CD4-positive, CD25-positive, alpha-beta regulatory T cell (primary cell): ENCODE data around the gene ZG16B. TPM values are rescaled to one million over a fixed set of nuclear protein-coding genes. Genes with fewer than 3 reads are reported as not detected.

Experiments
- ATAC-seq, 2 donors: fragments of 150-1000 bp; cut with Tn5 transposase; one replicate each; pipeline ENCODE4 v1.10.0; 2021; ENCODE audit warnings: low read depth in 2 of 2, moderate number of reproducible peaks in 2 of 2, moderate library complexity in 1 of 2
- DNase-seq, 3 donors: peaks; one replicate each; pipeline versions ENCODE4 v3.0.0 to v3.0.0-alpha.2; 2012 to 2022; ENCODE audit warnings: mixed read lengths in 1 of 3
- H3K27ac ChIP-seq: one replicate; pipeline ENCODE4 v1.7.0; 2013; ENCODE audit warnings: mild to moderate bottlenecking, low read length; ENCODE audit not compliant: insufficient read depth, poor library complexity, severe bottlenecking
- H3K27me3 ChIP-seq: one replicate; pipeline ENCODE4 v1.7.0; 2013; ENCODE audit warnings: low read length; ENCODE audit not compliant: control insufficient read depth, insufficient read depth
- H3K36me3 ChIP-seq: one replicate; pipeline ENCODE4 v1.7.0; 2013; ENCODE audit warnings: mild to moderate bottlenecking, low read length, moderate library complexity; ENCODE audit not compliant: control insufficient read depth, insufficient read depth
- H3K4me1 ChIP-seq: 2 replicates; pipeline ENCODE4 v1.7.0; 2013; ENCODE audit warnings: mild to moderate bottlenecking, low read length; ENCODE audit not compliant: insufficient read depth, control insufficient read depth, poor library complexity, severe bottlenecking
- H3K4me3 ChIP-seq: one replicate; pipeline ENCODE4 v1.7.0; 2013; ENCODE audit warnings: low read depth, mild to moderate bottlenecking, low read length, moderate library complexity
- H3K9me3 ChIP-seq, 2 experiments: 1 replicate in 1 of 2; 2 replicates in 1 of 2; pipeline ENCODE4 v1.7.0; 2013; ENCODE audit warnings: low read length in 2 of 2, mild to moderate bottlenecking in 1 of 2, moderate library complexity in 1 of 2; ENCODE audit not compliant: control insufficient read depth in 2 of 2
- H3K27ac Mint-ChIP-seq, 3 donors: one replicate each; pipeline ENCODE4 v1.8.0; 2020 to 2022; ENCODE audit warnings: mild to moderate bottlenecking in 3 of 3, mixed read lengths in 3 of 3, moderate library complexity in 2 of 3
- H3K27me3 Mint-ChIP-seq: one replicate; pipeline ENCODE4 v1.8.0; 2022; ENCODE audit warnings: mild to moderate bottlenecking, mixed read lengths
- H3K36me3 Mint-ChIP-seq: one replicate; pipeline ENCODE4 v1.8.0; 2020; ENCODE audit warnings: mixed read lengths
- H3K4me1 Mint-ChIP-seq, 4 donors: one replicate each; pipeline ENCODE4 v1.8.0; 2020 to 2022; ENCODE audit warnings: mixed read lengths in 4 of 4, mild to moderate bottlenecking in 1 of 4
- H3K4me3 Mint-ChIP-seq, 4 donors: one replicate each; pipeline ENCODE4 v1.8.0; 2020 to 2022; ENCODE audit warnings: mild to moderate bottlenecking in 4 of 4, mixed read lengths in 4 of 4, moderate library complexity in 3 of 4
- H3K9me3 Mint-ChIP-seq, 7 donors: one replicate each; pipeline ENCODE4 v1.8.0; 2020 to 2022; ENCODE audit warnings: mixed read lengths in 7 of 7, mild to moderate bottlenecking in 3 of 7, moderate library complexity in 2 of 7
- polyA plus RNA-seq, 4 donors: library from polyadenylated mRNA; unstranded; fragments of 300-500 nt; fragmentation: Illumina TruSeq; gene quantifications; one replicate each; pipeline ENCODE4 v1.2.3, GENCODE V29; 2021
- total RNA-seq: library from RNA; stranded (reverse); gene quantifications from one replicate; pipeline ENCODE4 v1.2.3, GENCODE V29; 2022

The ZG16B gene
- total and polyA plus RNA-seq, 5 donors from 2014 or later = 0.60 to 2.4 (median 1.4) TPM; not detected in 1

DNA sequence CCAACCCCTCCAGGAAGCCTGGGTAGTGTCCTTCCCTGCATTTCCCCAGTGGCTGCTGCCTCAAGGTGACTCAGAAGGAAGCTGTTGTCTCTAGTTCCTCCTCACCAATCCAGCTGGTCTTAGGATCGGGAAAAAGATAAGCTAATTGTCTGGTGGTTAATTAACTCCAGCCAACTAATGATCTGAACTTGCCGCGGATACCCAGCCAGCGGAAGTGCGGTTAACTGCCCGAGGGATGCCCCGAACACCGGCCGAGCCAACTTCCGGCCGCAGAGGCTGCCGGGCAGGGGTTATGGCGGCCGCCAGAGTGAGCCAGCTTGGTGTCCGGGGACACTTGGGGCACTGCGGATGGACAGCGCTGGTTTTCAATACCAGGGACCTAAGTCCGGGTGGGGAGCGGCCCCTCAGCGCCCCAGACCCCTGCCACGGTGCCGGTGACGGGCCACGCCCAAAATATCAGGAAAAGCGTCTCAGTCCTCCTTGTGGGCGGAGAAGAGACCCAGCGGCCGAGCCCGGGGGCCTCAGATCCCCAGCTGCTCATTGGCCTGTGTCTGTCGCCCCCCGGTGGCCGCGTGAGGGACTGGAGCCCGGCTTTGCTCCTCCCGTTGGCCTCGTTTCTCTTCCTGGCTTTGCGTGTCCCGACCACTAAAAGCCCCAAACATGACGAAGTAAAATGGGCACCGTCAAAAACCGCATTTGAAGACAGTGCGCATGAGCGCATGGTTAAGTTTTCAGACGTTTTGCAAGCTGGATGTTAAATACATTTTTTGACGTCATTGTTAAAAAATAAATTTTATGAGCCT lies 38.1 kb downstream of the ZG16B start:
- peak overlapping the region; percentile 74 for H3K27ac ChIP-seq
- H3K4me1 ChIP-seq = peaks cover 13% of the 10 kb centered on the region
- no peaks in the 10 kb centered on the region for H3K36me3 ChIP-seq
- no peaks in the 10 kb centered on the region for H3K36me3 Mint-ChIP-seq
- peak; percentile 88 to 93 (median 89) for DNase-seq
- peaks cover 18% of the 10 kb centered on the region for H3K27me3 Mint-ChIP-seq
- peak overlapping the region; percentile 85 to 94 (median 90) for H3K4me3 Mint-ChIP-seq
- peaks cover 0 to 19% (median 10%) of the 10 kb centered on the region in 4 donors for H3K4me1 Mint-ChIP-seq
- peak; percentile 88 to 91 for ATAC-seq
- H3K9me3 ChIP-seq = no peaks in the 10 kb centered on the region
- H3K9me3 Mint-ChIP-seq = no peaks in the 10 kb centered on the region
- no peaks in the 10 kb centered on the region for H3K27me3 ChIP-seq
- peak overlapping the region; percentile 76 to 90 (median 86) for H3K27ac Mint-ChIP-seq
- peak overlapping the region; percentile 75 for H3K4me3 ChIP-seq

DNA sequence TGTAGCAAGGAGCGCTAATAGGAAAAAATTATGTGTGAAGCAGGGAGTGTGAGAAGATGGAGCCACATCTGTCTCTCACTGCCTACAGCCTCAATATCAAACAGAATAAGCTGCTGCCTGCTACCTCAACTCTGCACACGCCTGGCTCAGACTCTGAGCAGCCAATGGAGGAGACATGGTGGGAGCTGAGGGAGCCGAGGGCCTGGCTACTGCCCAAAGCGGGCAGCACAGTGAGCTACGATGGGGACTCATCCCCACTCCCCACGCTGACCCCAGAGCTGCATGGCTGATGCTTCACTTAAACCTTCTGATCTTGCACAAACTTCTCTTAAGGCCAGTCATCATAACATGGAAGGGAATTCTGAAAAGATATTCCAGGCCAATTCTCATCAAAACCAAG lies 41.8 kb downstream of the ZG16B start:
- H3K4me3 Mint-ChIP-seq = no peak overlapping the region
- peak overlapping the region in 1 of 3 donors; percentile 9 for H3K27ac Mint-ChIP-seq
- ATAC-seq (no peak), DNase-seq (no peak)
- H3K27me3 ChIP-seq = no peaks in the 10 kb centered on the region
- no peaks in the 10 kb centered on the region for H3K36me3 Mint-ChIP-seq
- H3K27ac ChIP-seq = no peak overlapping the region
- peaks cover 10% of the 10 kb centered on the region for H3K27me3 Mint-ChIP-seq
- H3K9me3 ChIP-seq = no peaks in the 10 kb centered on the region
- peaks cover 13% of the 10 kb centered on the region for H3K4me1 ChIP-seq
- peaks cover 0 to 13% (median 8%) of the 10 kb centered on the region in 4 donors for H3K4me1 Mint-ChIP-seq
- H3K36me3 ChIP-seq = no peaks in the 10 kb centered on the region
- no peak overlapping the region for H3K4me3 ChIP-seq
- H3K9me3 Mint-ChIP-seq = no peaks in the 10 kb centered on the region

DNA sequence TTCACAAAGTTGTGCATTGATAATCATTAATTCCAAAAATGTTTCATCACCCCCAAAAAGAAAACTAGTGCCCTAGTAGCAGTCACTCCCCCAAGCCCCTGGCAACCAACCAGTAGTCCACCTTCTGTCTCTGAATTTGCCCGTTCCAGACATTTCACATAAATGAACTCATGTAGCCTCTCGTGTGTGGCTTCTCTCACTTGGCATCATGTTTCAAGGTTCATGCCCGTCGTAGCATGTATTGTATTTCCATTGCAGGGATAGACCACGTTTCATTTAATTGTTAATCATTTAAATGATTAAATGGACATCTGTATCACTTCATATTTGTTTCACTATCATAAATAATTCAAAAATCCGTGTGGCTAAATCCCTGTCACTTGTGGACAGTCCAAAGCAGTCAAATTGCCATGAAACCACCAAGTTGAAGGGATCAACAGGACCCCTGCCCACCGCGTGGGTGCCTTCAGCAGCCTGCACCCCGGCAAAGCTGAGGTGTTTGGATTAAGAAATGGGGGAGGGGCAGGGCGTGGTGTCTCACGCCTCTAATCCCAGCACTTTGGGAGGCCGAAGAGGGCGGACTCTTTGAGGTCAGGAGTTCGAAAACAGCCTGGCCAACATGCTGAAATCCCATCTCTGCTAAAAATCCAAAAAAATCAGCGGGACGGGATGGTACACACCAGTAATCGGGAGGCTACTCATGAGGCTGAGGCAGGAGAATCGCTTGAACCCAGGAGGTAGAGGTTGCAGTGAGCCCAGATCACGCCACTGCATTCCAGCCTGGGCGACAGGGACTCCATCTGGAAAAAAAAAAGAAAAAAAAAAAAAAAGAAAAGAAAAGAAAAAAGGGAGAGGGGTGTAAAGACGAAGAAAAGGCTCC lies 44.2 kb downstream of the ZG16B start:
- Mint-ChIP-seq H3K36me3 (no peaks in the 10 kb centered on the region), H3K27ac (no peak overlapping the region), H3K4me3 (peak overlapping the region in 1 of 4 donors; percentile 40), H3K27me3 (peaks cover 10% of the 10 kb centered on the region), H3K4me1 (peaks cover 0 to 3% (median 0%) of the 10 kb centered on the region in 4 donors), H3K9me3 (no peaks in the 10 kb centered on the region)
- H3K27me3 ChIP-seq = no peaks in the 10 kb centered on the region
- no peaks in the 10 kb centered on the region for H3K4me1 ChIP-seq
- H3K36me3 ChIP-seq = no peaks in the 10 kb centered on the region
- H3K27ac ChIP-seq = no peak overlapping the region
- H3K4me3 ChIP-seq = no peak overlapping the region
- no peaks in the 10 kb centered on the region for H3K9me3 ChIP-seq
- no peak for ATAC-seq
- DNase-seq = no peak

DNA sequence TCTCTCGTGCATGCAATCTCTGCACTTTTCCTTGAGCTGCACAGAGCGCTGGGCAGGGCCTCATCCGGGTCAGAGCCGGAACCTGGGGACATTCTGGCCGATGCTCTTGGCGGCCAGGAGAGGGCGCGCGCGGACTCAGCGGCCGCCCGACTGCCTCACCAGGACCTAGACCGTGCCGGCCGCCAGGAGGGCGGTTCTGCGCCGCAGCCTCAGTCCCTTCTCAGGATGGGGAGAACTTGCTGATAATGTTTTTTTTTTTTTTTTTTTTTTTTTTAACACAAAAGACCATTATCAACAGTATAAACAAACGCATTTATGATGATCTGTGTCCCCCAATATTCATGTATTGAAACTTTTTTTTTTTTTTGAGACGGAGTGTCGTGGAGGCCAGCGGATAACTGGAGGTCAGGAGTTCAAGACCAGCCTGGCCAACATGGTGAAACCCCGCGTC lies 44.8 kb downstream of the ZG16B start:
- H3K4me3 ChIP-seq = no peak overlapping the region
- Mint-ChIP-seq H3K36me3 (no peaks in the 10 kb centered on the region), H3K4me3 (no peak overlapping the region)

DNA sequence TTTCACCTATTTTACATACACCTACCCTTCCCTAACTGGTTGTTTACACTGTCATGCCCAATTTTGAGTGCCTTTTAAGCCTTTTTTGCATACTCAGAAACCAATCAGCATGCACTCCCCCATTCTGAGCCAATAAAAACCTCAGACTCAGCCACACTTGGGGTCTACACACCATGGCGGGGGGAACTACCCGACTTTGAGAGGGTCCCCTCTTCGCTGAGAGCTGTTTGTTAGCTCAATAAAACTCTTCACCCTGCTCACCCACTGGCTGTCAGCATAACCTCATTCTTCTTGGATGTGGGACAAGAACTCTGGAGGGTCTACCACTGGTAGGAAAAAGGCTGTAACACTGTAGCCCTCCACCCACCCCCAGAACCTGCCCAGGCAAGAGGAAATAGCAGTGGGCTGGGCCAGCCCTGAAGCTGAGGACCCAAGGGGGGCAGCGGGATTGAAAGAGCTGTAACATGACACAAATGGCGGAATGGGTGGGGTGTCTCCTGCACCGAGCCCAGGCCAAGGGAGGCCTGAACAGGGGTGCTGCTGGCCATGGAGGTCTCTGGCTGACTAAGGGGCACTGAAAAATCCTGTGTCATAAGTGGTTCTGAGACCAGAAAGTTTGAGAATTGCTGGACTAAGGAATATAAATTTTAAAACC lies 49.9 kb downstream of the ZG16B start:
- H3K27ac ChIP-seq = no peak overlapping the region
- Mint-ChIP-seq H3K36me3 (no peaks in the 10 kb centered on the region), H3K9me3 (no peaks in the 10 kb centered on the region), H3K27ac (no peak overlapping the region), H3K4me3 (peak overlapping the region; percentile 44 to 60 (median 52)), H3K4me1 (peaks cover 0 to 17% (median 8%) of the 10 kb centered on the region in 4 donors), H3K27me3 (peaks cover 4% of the 10 kb centered on the region)
- no peak for DNase-seq
- no peaks in the 10 kb centered on the region for H3K9me3 ChIP-seq
- H3K4me1 ChIP-seq = peaks cover 17% of the 10 kb centered on the region
- ATAC-seq = no peak
- no peaks in the 10 kb centered on the region for H3K36me3 ChIP-seq
- no peak overlapping the region for H3K4me3 ChIP-seq
- peaks cover 2% of the 10 kb centered on the region for H3K27me3 ChIP-seq

More for the DNA sequence above, 44.8 kb downstream of the ZG16B start:
- H3K27me3 ChIP-seq = peaks cover 2% of the 10 kb centered on the region
- Mint-ChIP-seq H3K27ac (no peak overlapping the region), H3K9me3 (no peaks in the 10 kb centered on the region), H3K27me3 (peaks cover 10% of the 10 kb centered on the region), H3K4me1 (peaks cover 0 to 3% (median 0%) of the 10 kb centered on the region in 4 donors)
- H3K27ac ChIP-seq = no peak overlapping the region
- DNase-seq (peak; percentile 61 to 81 (median 61)), ATAC-seq (peak; percentile 95 to 98)
- no peaks in the 10 kb centered on the region for H3K36me3 ChIP-seq
- no peaks in the 10 kb centered on the region for H3K9me3 ChIP-seq
- H3K4me1 ChIP-seq = no peaks in the 10 kb centered on the region

Other genes starting within 250 kb of the ZG16B start
- 24.1 TPM for gene KCTD5, start 147.8 kb upstream of the ZG16B start, total RNA-seq
- gene KCTD5, start 147.8 kb upstream of the ZG16B start, polyA plus RNA-seq = 10 to 100 TPM; 17.5 to 26.4 (median 21.9) TPM
- 0.81 TPM for gene PRSS27, start 110.1 kb upstream of the ZG16B start, total RNA-seq
- under 1 TPM in 2 of 4 donors, not detected in 2; 0.13 to 0.14 TPM for gene PRSS27, start 110.1 kb upstream of the ZG16B start, polyA plus RNA-seq
- gene SRRM2, start 77.7 kb upstream of the ZG16B start, total RNA-seq = 1,344 TPM
- gene SRRM2, start 77.7 kb upstream of the ZG16B start, polyA plus RNA-seq = 10 to 100 TPM; 29.8 to 40.2 (median 36.4) TPM
- 96.5 TPM for gene ELOB, start 53.0 kb upstream of the ZG16B start, total RNA-seq
- gene ELOB, start 53.0 kb upstream of the ZG16B start, polyA plus RNA-seq = 100 to 1,000 TPM; 250 to 359 (median 297) TPM
- gene PRSS33, start 42.7 kb upstream of the ZG16B start, total RNA-seq = not detected
- gene PRSS33, start 42.7 kb upstream of the ZG16B start, polyA plus RNA-seq = not detected
- not detected for gene PRSS41, start 31.8 kb upstream of the ZG16B start, total RNA-seq
- gene PRSS41, start 31.8 kb upstream of the ZG16B start, polyA plus RNA-seq = not detected
- not detected for gene PRSS21, start 13.1 kb upstream of the ZG16B start, total RNA-seq
- gene PRSS21, start 13.1 kb upstream of the ZG16B start, polyA plus RNA-seq = 1 to 10 TPM in 3 of 4 donors, under 1 TPM in 1; 0.43 to 8.4 (median 4.1) TPM
- gene PRSS22, start 27.9 kb downstream of the ZG16B start, total RNA-seq = not detected
- not detected for gene PRSS22, start 27.9 kb downstream of the ZG16B start, polyA plus RNA-seq
- 12.8 TPM for gene FLYWCH2, start 52.9 kb downstream of the ZG16B start, total RNA-seq
- 10 to 100 TPM; 14.8 to 27.1 (median 18.3) TPM for gene FLYWCH2, start 52.9 kb downstream of the ZG16B start, polyA plus RNA-seq
- 74.8 TPM for gene FLYWCH1, start 81.6 kb downstream of the ZG16B start, total RNA-seq
- gene FLYWCH1, start 81.6 kb downstream of the ZG16B start, polyA plus RNA-seq = 10 to 100 TPM in 3 of 4 donors, 1 to 10 TPM in 1; 6.6 to 13.7 (median 12.7) TPM
- gene KREMEN2, start 134.0 kb downstream of the ZG16B start, total RNA-seq = not detected
- gene KREMEN2, start 134.0 kb downstream of the ZG16B start, polyA plus RNA-seq = not detected
- gene PAQR4, start 139.0 kb downstream of the ZG16B start, total RNA-seq = 5.6 TPM
- 1 to 10 TPM; 2.2 to 8.0 (median 4.4) TPM for gene PAQR4, start 139.0 kb downstream of the ZG16B start, polyA plus RNA-seq
- gene PKMYT1, start 150.1 kb downstream of the ZG16B start, total RNA-seq = 5.7 TPM
- 1 to 10 TPM; 1.5 to 7.2 (median 2.3) TPM for gene PKMYT1, start 150.1 kb downstream of the ZG16B start, polyA plus RNA-seq
- gene CLDN9, start 182.6 kb downstream of the ZG16B start, total RNA-seq = not detected
- not detected for gene CLDN9, start 182.6 kb downstream of the ZG16B start, polyA plus RNA-seq
- gene CLDN6, start 187.9 kb downstream of the ZG16B start, total RNA-seq = not detected
- gene CLDN6, start 187.9 kb downstream of the ZG16B start, polyA plus RNA-seq = not detected
- gene TNFRSF12A, start 190.1 kb downstream of the ZG16B start, total RNA-seq = 0.94 TPM
- 1 to 10 TPM in 1 of 4 donors, under 1 TPM in 2, not detected in 1; 0.69 to 1.2 (median 0.78) TPM for gene TNFRSF12A, start 190.1 kb downstream of the ZG16B start, polyA plus RNA-seq
- 12.9 TPM for gene HCFC1R1, start 193.6 kb downstream of the ZG16B start, total RNA-seq
- 10 to 100 TPM; 18.0 to 20.7 (median 19.0) TPM for gene HCFC1R1, start 193.6 kb downstream of the ZG16B start, polyA plus RNA-seq
- gene THOC6, start 193.7 kb downstream of the ZG16B start, total RNA-seq = 16.2 TPM
- gene THOC6, start 193.7 kb downstream of the ZG16B start, polyA plus RNA-seq = 10 to 100 TPM; 37.1 to 49.2 (median 41.0) TPM
- not detected for gene BICDL2, start 206.6 kb downstream of the ZG16B start, total RNA-seq
- not detected for gene BICDL2, start 206.6 kb downstream of the ZG16B start, polyA plus RNA-seq
- 1.6 TPM for gene MMP25, start 216.3 kb downstream of the ZG16B start, total RNA-seq
- gene MMP25, start 216.3 kb downstream of the ZG16B start, polyA plus RNA-seq = 1 to 10 TPM in 1 of 4 donors, under 1 TPM in 2, not detected in 1; 0.16 to 1.0 (median 0.29) TPM
- 1,611 TPM for gene IL32, start 235.3 kb downstream of the ZG16B start, total RNA-seq
- 1,000 to 10,000 TPM; 3,219 to 6,021 (median 4,004) TPM for gene IL32, start 235.3 kb downstream of the ZG16B start, polyA plus RNA-seq